ENCODE data around the gene SLC10A6. TPM values are rescaled to one million over a fixed set of nuclear protein-coding genes. Genes with fewer than 3 reads are reported as not detected.

The SLC10A6 gene
- total RNA-seq, 3 donors from 2014 or later = not detected

DNA sequence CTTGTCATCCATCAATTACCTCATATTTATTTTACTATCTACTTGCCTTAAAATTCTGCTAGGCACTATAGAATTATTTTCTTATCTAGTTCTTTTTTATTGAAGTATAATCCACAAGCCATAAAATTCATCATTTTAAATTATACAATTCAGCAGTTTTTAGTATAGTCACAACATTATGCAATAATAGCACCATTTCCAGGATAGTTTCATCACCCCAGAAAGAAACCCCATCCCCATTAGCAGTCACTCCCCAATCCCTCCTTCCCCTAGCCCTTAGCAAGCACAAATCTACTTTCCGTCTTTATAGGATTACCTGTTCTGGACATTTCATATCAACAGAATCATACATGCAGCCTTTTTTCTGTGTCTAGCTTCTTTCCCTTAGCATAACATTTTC, 15.6 kb downstream of the SLC10A6 start:
- ATAC-seq (no peak), DNase-seq (no peak)
- no peaks in the 10 kb centered on the region for H3K9me3 Mint-ChIP-seq
- H3K36me3 Mint-ChIP-seq (ENCODE audit: insufficient read depth) = no peaks in the 10 kb centered on the region
- no peaks in the 10 kb centered on the region for H3K27me3 Mint-ChIP-seq (ENCODE audit: low read depth)
- no peak overlapping the region for H3K4me3 Mint-ChIP-seq
- H3K4me1 Mint-ChIP-seq (ENCODE audit: low read depth) = no peaks in the 10 kb centered on the region

DNA sequence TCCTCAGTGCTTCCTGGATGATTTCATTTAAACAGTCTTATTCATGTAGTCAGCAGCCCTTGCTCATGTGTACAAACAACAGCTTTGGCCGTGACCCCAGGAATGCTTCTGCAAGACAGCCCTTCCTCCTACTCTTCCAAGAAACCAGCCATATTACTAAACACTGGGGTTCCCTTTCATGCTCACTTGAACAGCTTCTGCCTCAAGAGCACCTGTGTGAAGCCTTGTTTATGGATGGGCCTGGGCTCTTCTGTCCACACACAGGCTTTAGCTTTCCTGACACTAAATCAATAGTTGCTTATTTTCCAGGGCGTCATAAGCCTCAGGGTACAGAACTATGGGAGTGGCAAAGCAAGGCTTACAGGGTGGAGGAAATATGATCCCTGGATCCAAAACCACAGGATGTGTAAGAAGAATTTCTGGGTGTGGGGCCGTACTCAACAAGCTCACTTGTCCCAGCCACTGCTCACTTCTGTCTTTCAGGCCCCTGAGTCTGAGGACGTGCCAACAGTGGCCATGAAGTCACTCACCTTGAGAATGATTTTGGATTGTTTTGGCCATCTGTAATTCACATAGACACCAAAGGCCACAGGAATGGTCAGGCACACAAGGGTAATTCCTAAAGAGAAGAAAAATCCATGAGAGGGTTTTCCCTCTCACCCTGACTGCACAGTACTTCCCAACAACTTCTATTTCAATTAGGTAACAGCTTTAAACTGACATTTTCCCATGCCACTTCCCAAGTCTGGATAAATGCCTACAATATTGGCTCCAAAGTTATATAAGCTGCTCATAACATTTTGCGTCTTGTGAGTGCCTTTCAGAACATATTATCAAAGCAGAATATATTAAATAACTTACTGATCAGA, 17.7 kb downstream of the SLC10A6 start:
- H3K4me3 Mint-ChIP-seq = no peak overlapping the region
- no peak for ATAC-seq
- H3K9me3 Mint-ChIP-seq = no peaks in the 10 kb centered on the region
- no peaks in the 10 kb centered on the region for H3K36me3 Mint-ChIP-seq (ENCODE audit: insufficient read depth)
- no peaks in the 10 kb centered on the region for H3K4me1 Mint-ChIP-seq (ENCODE audit: low read depth)
- H3K27me3 Mint-ChIP-seq (ENCODE audit: low read depth) = peaks cover 2% of the 10 kb centered on the region
- no peak for DNase-seq

DNA sequence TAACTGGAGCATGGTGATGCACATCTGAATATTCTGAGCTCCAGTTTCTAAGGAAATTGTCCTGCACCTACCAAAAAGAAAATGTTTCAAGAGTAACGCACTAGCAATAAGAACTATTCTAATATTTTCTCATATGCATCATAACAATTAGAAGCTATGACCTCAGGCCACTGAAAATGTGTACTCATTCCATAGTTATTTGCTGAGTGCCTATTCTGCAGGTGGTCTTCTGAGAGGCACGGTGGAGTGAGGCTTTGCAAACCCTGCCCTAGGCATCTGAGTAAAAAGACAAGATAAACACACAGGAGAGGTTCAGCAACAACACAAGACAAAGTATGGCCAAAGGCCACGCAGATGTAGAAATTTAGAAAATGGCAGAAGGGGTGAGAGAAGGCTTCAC, 23.7 kb downstream of the SLC10A6 start:
- Mint-ChIP-seq H3K4me1 (ENCODE audit: low read depth) (no peaks in the 10 kb centered on the region), H3K27me3 (ENCODE audit: low read depth) (peaks cover 6% of the 10 kb centered on the region), H3K4me3 (no peak overlapping the region), H3K36me3 (ENCODE audit: insufficient read depth) (no peaks in the 10 kb centered on the region), H3K9me3 (no peaks in the 10 kb centered on the region)
- ATAC-seq (no peak), DNase-seq (no peak)

DNA sequence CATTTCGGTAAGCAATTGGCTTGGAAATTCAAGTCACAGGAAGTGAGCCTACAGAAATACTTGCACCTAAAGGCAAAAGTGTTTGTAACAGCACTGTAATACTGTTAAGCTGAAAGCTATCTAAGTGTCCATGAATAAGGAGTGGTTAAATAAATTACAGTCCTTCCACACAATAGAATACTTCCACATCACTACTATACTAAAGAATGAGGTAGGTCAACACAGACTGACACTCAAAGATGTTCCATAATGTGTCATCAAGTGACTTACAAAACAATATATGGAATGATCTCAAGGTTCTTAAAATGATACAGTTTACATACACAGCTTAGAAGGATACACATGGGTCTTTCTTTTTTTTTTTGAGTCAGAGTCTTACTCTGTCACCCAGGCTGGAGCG, 27.0 kb downstream of the SLC10A6 start:
- ATAC-seq = no peak
- Mint-ChIP-seq H3K27me3 (ENCODE audit: low read depth) (peaks cover 6% of the 10 kb centered on the region), H3K4me3 (no peak overlapping the region), H3K4me1 (ENCODE audit: low read depth) (no peaks in the 10 kb centered on the region), H3K36me3 (ENCODE audit: insufficient read depth) (no peaks in the 10 kb centered on the region), H3K9me3 (no peaks in the 10 kb centered on the region)
- DNase-seq = no peak

DNA sequence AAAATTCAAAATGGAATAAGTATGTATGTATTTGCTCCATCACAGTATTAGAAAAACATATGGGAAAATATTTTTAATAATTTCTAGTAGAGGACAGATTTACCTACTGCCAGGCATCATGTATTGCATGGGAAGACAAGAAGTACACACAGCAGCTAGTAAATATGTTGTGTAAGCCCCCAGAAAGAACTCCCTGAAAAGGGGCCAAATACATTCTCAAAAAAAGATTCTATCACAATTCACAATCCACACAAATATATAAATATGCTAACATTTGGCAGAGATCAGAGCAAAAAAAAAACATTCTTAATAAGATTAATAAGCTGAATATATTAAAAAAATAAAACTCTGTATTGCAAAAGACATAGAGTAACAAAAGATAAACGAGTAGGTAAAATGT, 28.0 kb downstream of the SLC10A6 start:
- no peak for DNase-seq
- no peak for ATAC-seq
- Mint-ChIP-seq H3K4me3 (no peak overlapping the region), H3K4me1 (ENCODE audit: low read depth) (no peaks in the 10 kb centered on the region), H3K9me3 (peaks cover 3% of the 10 kb centered on the region), H3K27me3 (ENCODE audit: low read depth) (peaks cover 6% of the 10 kb centered on the region), H3K36me3 (ENCODE audit: insufficient read depth) (no peaks in the 10 kb centered on the region)

DNA sequence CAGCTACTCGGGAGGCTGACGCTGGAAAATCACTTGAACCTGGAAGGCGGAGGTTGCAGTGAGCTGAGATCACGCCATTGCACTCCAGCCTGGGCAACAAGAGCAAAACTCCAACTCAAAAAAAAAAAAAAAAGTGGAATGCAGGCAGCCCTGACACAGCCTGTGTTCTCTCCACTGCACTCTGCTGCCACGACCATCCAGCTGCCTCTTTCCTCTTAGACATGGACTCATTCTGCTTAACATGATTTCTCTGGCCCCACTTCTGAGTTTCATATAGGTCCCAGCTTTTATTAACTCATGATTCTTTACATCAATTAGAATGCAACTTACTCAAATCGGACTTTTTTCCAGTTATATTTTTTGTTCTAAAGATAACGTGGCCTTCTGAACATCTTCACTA, 29.6 kb downstream of the SLC10A6 start:
- H3K9me3 Mint-ChIP-seq = peaks cover 12% of the 10 kb centered on the region
- H3K4me3 Mint-ChIP-seq = no peak overlapping the region
- DNase-seq (no peak), ATAC-seq (no peak)
- peaks cover 2% of the 10 kb centered on the region for H3K27me3 Mint-ChIP-seq (ENCODE audit: low read depth)
- H3K4me1 Mint-ChIP-seq (ENCODE audit: low read depth) = no peaks in the 10 kb centered on the region
- H3K36me3 Mint-ChIP-seq (ENCODE audit: insufficient read depth) = no peaks in the 10 kb centered on the region

DNA sequence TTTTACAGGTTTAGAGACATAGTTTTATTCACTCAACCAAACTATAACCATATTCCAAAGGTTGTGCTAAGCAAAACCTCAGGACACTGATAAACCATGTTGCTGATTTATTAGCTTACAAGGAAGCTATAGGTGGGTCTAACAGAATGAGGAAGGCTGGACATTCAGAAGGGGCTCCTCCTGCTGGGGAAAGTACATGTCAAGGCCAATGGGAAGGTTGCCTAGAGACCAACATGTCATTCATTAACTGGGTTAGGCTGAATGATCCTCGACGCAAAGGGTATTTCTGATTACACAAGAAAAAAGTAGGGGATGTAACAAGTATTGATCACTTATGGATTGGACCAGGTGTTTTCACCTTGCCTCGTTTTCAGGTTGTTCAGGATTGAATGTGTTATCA, 30.3 kb downstream of the SLC10A6 start:
- no peaks in the 10 kb centered on the region for H3K36me3 Mint-ChIP-seq (ENCODE audit: insufficient read depth)
- no peaks in the 10 kb centered on the region for H3K4me1 Mint-ChIP-seq (ENCODE audit: low read depth)
- peaks cover 12% of the 10 kb centered on the region for H3K9me3 Mint-ChIP-seq
- DNase-seq = no peak
- H3K4me3 Mint-ChIP-seq = no peak overlapping the region
- no peak for ATAC-seq
- peaks cover 2% of the 10 kb centered on the region for H3K27me3 Mint-ChIP-seq (ENCODE audit: low read depth)

DNA sequence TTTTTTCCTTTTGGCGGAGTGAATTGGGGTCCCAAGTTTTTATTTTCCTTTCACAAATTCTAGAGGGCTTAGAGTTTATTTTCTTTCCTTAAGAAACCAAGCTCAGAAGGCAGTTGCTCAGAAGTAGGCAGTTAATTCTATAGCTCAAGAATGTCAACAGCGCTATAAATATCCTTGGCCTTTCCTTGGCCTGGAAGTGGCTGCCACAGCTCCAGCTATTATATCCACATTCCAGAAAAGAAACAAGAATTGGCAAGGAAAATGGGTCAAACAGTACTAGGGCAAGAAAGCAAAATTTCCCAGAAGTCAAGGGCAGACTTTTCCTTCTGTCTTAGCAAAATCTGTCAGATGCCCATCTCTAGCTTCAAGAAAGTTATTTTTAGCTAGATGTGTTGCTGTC, 31.0 kb downstream of the SLC10A6 start:
- Mint-ChIP-seq H3K9me3 (peaks cover 12% of the 10 kb centered on the region), H3K4me1 (ENCODE audit: low read depth) (no peaks in the 10 kb centered on the region), H3K27me3 (ENCODE audit: low read depth) (peaks cover 2% of the 10 kb centered on the region), H3K4me3 (no peak overlapping the region), H3K36me3 (ENCODE audit: insufficient read depth) (no peaks in the 10 kb centered on the region)
- ATAC-seq (no peak), DNase-seq (no peak)

DNA sequence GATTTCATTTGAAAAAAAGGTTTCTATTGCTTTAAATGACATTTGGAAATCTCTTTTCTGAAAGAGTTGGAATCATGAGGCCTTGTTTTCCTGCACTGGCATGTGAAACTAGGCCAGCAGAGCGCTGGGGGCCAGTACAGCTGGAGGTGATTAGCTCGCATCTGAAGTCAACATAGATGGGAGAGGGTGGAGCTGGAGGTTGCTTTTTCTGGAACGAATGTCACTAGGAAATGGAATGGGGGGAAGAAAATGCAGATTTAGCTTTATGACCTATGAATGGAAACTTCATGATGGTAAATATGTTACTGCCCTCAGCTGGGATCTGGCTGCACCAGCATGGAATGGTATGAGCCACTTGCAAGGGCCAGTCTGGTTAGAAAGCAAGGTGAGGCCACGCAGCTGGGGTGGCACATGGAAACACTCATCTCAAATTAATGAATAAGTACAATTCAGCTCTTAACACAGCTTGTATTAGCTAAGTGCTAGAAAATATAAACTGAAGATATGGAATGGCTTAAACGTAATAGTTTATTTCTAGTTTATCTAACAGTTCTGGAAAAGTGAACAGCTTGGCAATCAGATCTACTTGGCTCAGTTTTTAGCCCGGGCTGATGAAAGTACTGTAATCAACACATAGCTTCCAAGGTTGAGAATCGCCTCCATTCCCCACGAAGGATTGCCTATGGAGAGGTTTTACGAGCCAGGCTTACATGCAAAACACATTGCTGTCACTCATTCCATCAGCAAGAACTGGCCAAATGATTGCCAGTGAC, 32.5 kb downstream of the SLC10A6 start:
- Mint-ChIP-seq H3K36me3 (ENCODE audit: insufficient read depth) (no peaks in the 10 kb centered on the region), H3K4me3 (no peak overlapping the region), H3K27me3 (ENCODE audit: low read depth) (peaks cover 2% of the 10 kb centered on the region), H3K4me1 (ENCODE audit: low read depth) (no peaks in the 10 kb centered on the region), H3K9me3 (peaks cover 12% of the 10 kb centered on the region)
- ATAC-seq (no peak), DNase-seq (no peak)

DNA sequence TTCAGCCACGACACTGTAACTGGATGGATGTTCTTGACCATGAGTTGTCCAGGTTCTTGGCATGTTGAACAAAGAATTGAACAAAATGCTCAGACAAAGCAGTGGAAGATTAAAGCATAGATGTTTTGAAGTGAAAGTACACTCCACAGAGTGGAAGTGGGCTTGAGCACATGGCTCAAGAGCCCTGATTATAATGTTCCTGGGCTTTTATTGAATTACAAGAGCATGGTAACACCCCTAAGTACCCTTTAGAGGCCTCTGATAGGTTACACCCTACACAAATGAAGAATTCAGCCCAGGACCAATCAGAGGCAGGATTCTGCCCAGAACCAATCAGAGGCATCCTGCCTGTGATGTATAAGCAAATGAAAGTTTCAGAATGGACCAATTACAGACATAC, 33.5 kb downstream of the SLC10A6 start:
- Mint-ChIP-seq H3K27me3 (ENCODE audit: low read depth) (peaks cover 2% of the 10 kb centered on the region), H3K36me3 (ENCODE audit: insufficient read depth) (no peaks in the 10 kb centered on the region), H3K4me3 (no peak overlapping the region), H3K9me3 (peaks cover 12% of the 10 kb centered on the region), H3K4me1 (ENCODE audit: low read depth) (no peaks in the 10 kb centered on the region)
- ATAC-seq (no peak), DNase-seq (no peak)

DNA sequence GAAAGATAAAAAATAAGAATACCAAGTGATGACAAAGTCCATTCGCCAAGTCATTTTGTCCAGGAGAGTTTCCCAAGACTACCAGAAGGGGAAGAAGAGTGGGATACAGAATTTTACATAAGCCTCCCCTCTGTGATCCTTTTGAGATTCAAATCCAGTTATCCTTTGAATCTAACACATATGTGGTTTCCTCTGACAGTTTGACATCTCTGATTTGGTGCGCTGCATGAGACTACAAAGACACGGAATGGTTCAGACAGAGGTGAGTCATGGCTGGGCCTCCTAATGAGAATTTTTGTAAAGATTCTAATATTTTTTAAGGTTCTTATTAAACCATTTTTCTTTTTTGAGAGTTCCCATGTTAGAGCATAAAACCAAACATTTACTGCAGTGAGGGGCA, 38.3 kb downstream of the SLC10A6 start:
- Mint-ChIP-seq H3K4me3 (no peak overlapping the region), H3K9me3 (peaks cover 7% of the 10 kb centered on the region), H3K4me1 (ENCODE audit: low read depth) (no peaks in the 10 kb centered on the region), H3K36me3 (ENCODE audit: insufficient read depth) (peaks cover 2% of the 10 kb centered on the region), H3K27me3 (ENCODE audit: low read depth) (no peaks in the 10 kb centered on the region)
- DNase-seq (no peak), ATAC-seq (no peak)

DNA sequence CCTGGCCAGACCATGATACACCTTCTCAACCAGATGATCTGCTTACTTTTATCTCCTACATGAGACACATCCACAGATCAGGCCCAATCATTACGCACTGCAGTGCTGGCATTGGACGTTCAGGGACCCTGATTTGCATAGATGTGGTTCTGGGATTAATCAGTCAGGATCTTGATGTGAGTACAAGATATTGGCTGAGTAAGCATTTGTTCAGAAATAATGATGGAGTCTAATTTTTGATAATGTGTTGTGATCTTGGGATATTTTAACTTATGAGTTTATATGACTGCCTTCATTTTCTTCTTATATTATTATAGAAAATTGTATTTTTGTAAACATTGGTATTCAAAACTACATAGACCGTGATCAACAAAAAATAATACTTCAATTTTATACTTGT, 39.4 kb downstream of the SLC10A6 start:
- Mint-ChIP-seq H3K27me3 (ENCODE audit: low read depth) (no peaks in the 10 kb centered on the region), H3K36me3 (ENCODE audit: insufficient read depth) (peaks cover 2% of the 10 kb centered on the region), H3K4me3 (no peak overlapping the region), H3K4me1 (ENCODE audit: low read depth) (no peaks in the 10 kb centered on the region), H3K9me3 (no peaks in the 10 kb centered on the region)
- DNase-seq (no peak), ATAC-seq (no peak)

DNA sequence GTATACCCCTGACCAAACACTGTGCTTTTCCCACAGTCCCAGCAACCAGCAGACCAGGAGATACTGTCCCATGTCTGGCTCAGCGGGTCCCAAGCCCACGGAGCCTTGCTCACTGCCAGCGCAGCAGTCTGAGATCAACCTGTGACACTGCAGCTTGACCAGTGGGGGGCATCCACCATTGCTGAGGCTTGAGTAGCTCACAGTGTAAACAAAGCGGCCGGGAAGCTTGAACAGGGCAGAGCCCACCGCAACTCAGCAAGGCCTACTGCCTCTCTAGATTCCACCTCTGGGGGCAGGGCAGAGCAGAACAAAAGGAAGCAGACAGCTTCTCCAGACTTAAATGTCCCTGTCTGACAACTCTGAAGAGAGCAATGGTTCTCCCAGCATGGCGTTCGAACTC, 58.1 kb downstream of the SLC10A6 start:
- ATAC-seq = no peak
- DNase-seq = no peak
- Mint-ChIP-seq H3K4me1 (ENCODE audit: low read depth) (no peaks in the 10 kb centered on the region), H3K9me3 (no peaks in the 10 kb centered on the region), H3K4me3 (no peak overlapping the region), H3K27me3 (ENCODE audit: low read depth) (no peaks in the 10 kb centered on the region), H3K36me3 (ENCODE audit: insufficient read depth) (no peaks in the 10 kb centered on the region)

DNA sequence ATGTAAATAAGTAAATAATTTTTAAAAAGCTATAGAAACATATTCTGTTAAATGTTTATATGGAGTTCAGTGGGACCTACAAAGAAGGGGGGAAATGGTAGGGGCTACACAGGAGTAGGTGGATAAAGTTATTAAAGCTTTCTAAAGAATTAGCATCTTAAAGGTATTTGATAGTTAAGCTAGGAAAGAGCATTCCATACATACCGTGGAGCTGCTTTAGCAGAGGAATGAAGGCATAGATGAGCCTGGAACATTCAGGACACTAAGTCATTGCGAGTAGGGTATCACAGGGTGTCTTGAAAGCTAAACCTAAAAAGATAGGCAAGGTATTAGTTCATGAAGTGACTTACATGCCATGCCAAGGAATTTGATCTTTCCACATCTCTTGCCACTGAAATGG, 60.4 kb downstream of the SLC10A6 start:
- no peak for DNase-seq
- H3K36me3 Mint-ChIP-seq (ENCODE audit: insufficient read depth) = no peaks in the 10 kb centered on the region
- no peaks in the 10 kb centered on the region for H3K27me3 Mint-ChIP-seq (ENCODE audit: low read depth)
- ATAC-seq = no peak
- no peak overlapping the region for H3K4me3 Mint-ChIP-seq
- no peaks in the 10 kb centered on the region for H3K4me1 Mint-ChIP-seq (ENCODE audit: low read depth)
- no peaks in the 10 kb centered on the region for H3K9me3 Mint-ChIP-seq

DNA sequence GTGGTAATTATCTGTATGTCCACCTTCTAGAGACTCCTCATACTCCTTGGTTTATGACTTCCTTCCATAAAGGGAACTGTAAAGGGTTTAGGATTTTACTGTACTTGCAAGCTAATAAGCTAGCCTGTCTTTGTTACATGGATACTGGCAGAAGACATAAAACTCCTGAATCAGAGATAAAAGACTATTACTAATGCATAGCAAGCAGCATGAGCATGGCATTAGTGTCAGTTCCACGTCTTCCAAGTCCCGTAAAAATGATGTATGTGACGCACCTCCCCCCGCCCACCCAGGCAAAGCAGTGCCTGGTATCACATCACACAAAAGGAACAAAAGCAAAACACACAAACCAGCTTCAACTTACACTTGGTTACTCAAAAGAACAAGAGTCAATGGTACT, 71.0 kb downstream of the SLC10A6 start:
- ATAC-seq (no peak), DNase-seq (no peak)
- no peak overlapping the region for H3K4me3 Mint-ChIP-seq
- H3K27me3 Mint-ChIP-seq (ENCODE audit: low read depth) = peaks cover 7% of the 10 kb centered on the region
- no peaks in the 10 kb centered on the region for H3K4me1 Mint-ChIP-seq (ENCODE audit: low read depth)
- H3K36me3 Mint-ChIP-seq (ENCODE audit: insufficient read depth) = peaks cover 2% of the 10 kb centered on the region
- H3K9me3 Mint-ChIP-seq = no peaks in the 10 kb centered on the region

Data from activated T-cell treated with anti-CD3 and anti-CD28 coated beads, Interleukin-2, amount 50 U/mL, for 4 hours (primary cell).